Measurements from ENCODE around the gene MEFV.
"Not testable (repeated sequence)": the region's sequence is repeated elsewhere in the genome, so short reads cannot be mapped to it uniquely, and the experiment has no call there.

The MEFV gene

GRCh38 chr16:3256146-3256865 lies at the start of gene MEFV:
Gene MEFV (minus strand): TSS chr16:3256633. CDS start chr16:3256587, 46 bp downstream.
- DNase-seq = no peak

- no peak for DNase-seq
These were observed 49.6 kb upstream of the MEFV start for GRCh38 chr16:3306078-3306477.

GRCh38 chr16:3305109-3306068 lies 49.0 kb upstream of the MEFV start, which contains the start of the genes TIGD7 and ZNF75A:
Gene TIGD7 (minus strand): TSS chr16:3305430. CDS start chr16:3300614, 4,816 bp downstream.
Gene ZNF75A (plus strand): TSS chr16:3305497. CDS start chr16:3308429, 2,932 bp downstream.
- DNase-seq = peak; percentile 84

- no peak for DNase-seq
These were observed 47.9 kb upstream of the MEFV start for GRCh38 chr16:3304370-3304769.

- DNase-seq = no peak
These were observed 39.4 kb upstream of the MEFV start for GRCh38 chr16:3295783-3296182.

GRCh38 chr16:3295209-3295608 lies 38.8 kb upstream of the MEFV start:
- DNase-seq = no peak

- DNase-seq = no peak
These were observed 36.2 kb upstream of the MEFV start for GRCh38 chr16:3292604-3293003.

- no peak for DNase-seq
These were observed 33.7 kb upstream of the MEFV start for GRCh38 chr16:3289998-3290673.

- no peak for DNase-seq
These were observed 28.7 kb upstream of the MEFV start for GRCh38 chr16:3285131-3285530.

GRCh38 chr16:3283543-3284447 lies 27.4 kb upstream of the MEFV start:
- no peak for DNase-seq

- peak; percentile 95 for DNase-seq
These were observed 26.5 kb upstream of the MEFV start, which contains the start of gene ZNF263 for GRCh38 chr16:3282730-3283542. Gene ZNF263 (plus strand): TSS chr16:3283491. CDS start chr16:3283819, 328 bp downstream.

GRCh38 chr16:3282103-3282729 lies 25.8 kb upstream of the MEFV start:
- peak; percentile 66 for DNase-seq

GRCh38 chr16:3281222-3281820 lies 24.9 kb upstream of the MEFV start:
- DNase-seq = no peak

- no peak for DNase-seq
These were observed 20.2 kb upstream of the MEFV start for GRCh38 chr16:3276679-3277078.

- DNase-seq = no peak
These were observed 18.5 kb upstream of the MEFV start for GRCh38 chr16:3274947-3275346.

- peak; percentile 12 for DNase-seq
These were observed 18.1 kb upstream of the MEFV start for GRCh38 chr16:3274490-3274889.

- DNase-seq = not testable (repeated sequence)
These were observed 14.8 kb upstream of the MEFV start for GRCh38 chr16:3271281-3271680.

GRCh38 chr16:3270718-3271117 lies 14.3 kb upstream of the MEFV start:
- not testable (repeated sequence) for DNase-seq

- DNase-seq = no peak
These were observed 11.9 kb upstream of the MEFV start for GRCh38 chr16:3268294-3268693.
